Stomach (tissue), 4 donors: Measurements from ENCODE around the gene DCST1.

Experiments
- CTCF ChIP-seq, 7 experiments: fragments of 450-650 bp in 4 of 7; fragments of 200-600 bp in 3 of 7; sonication (generic) in 3 of 7; IDR thresholded peaks; one replicate each; pipeline ENCODE4 v1.5.1; 2016 to 2019; ENCODE audit warnings: antibody characterized with exemption in 7 of 7, control low read depth in 2 of 7, mild to moderate bottlenecking in 1 of 7
- POLR2A ChIP-seq, 4 donors: fragments of 450-650 bp; IDR thresholded peaks; one replicate each; pipeline ENCODE4 v1.6.1; 2016; ENCODE audit warnings: antibody characterized with exemption in 4 of 4, control low read depth in 2 of 4, mild to moderate bottlenecking in 1 of 4, moderate library complexity in 1 of 4
- POLR2AphosphoS5 ChIP-seq, 3 donors: sonication (generic); formaldehyde crosslinking; IDR thresholded peaks; one replicate each; pipeline ENCODE4 v1.6.1; 2016; ENCODE audit warnings: antibody characterized with exemption in 3 of 3

GRCh38 chr1:155086856-155087535, 53.4 kb downstream of the DCST1 start:
- TF ChIP-seq CTCF (IDR thresholded peaks at IDR 0.05) (no peak), POLR2AphosphoS5 (IDR thresholded peaks at IDR 0.05) (no peak), POLR2A (IDR thresholded peaks at IDR 0.05) (no peak)
